GM12892 (cell line): Measurements from ENCODE around the gene BRSK2.

ENCODE experiments used
- POLR2A ChIP-seq: IDR thresholded peaks from 2 replicates; pipeline ENCODE4 v1.6.1; 2011; ENCODE audit warnings: low read depth, low read length, control low read depth
- POLR2AphosphoS5 ChIP-seq: IDR thresholded peaks from 2 replicates; pipeline ENCODE4 v1.6.1; 2011; ENCODE audit warnings: low read depth, low read length, control low read depth
- TAF1 ChIP-seq: IDR thresholded peaks from 2 replicates; pipeline ENCODE4 v1.6.1; 2011; ENCODE audit warnings: low read depth, mild to moderate bottlenecking, control low read depth, low read length, borderline replicate concordance

DNA sequence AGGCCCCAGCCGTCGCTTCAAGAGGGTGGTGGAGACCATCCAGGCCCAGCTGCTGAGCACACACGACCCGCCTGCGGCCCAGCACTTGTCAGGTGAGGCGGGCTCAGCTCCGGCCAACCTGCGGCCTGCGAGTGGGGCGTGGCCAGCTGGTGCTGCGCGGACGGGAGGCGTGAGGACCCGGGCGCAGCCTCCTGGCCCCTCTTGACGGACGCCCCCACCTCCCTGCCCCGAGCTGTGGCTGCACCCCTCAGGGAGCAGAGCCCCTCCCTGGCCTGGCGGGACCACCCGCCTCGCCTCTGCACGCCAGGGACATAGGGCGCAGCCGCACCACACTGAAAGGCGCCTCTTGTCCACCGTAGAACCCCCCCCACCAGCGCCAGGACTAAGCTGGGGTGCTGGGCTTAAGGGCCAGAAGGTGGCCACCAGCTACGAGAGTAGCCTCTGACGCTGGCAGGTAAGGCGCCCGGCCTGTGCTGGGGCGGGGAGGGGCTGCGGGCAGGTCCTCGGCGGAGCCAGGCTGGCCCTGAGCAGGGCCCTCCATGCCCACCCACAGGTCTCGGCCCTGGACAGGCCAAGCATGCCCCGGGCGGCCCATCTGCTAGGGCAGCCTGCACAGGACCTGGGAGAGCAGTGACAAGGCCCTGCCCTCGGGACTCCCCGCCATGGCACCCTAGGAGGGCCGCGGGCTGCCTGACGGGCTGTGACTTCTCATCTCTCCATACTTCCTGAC, 67.0 kb downstream of the BRSK2 start:
- no peak for TF ChIP-seq POLR2AphosphoS5
- TF ChIP-seq POLR2A, result no peak
- TF ChIP-seq TAF1, result no peak
